ENCODE measurements around the gene HMGA1. TPM values are rescaled to one million over a fixed set of nuclear protein-coding genes. Genes with fewer than 3 reads are reported as not detected.

Gene HMGA1
- total RNA-seq, 1 donor from 2014 or later, result 520 TPM

GRCh38 chr6:34288581-34288980 lies 51.9 kb downstream of the HMGA1 start:
- Mint-ChIP-seq H3K9me3 (no peaks in the 10 kb centered on the region), H3K36me3 (ENCODE audit: low read depth) (peaks cover 38% of the 10 kb centered on the region), H3K27ac (peak overlapping the region; percentile 62), H3K4me1 (peaks cover 21% of the 10 kb centered on the region), H3K4me3 (peak overlapping the region; percentile 44), H3K27me3 (no peaks in the 10 kb centered on the region)
- peak; percentile 73 for DNase-seq
- intact Hi-C loops (cut with micrococcal nuclease), result no loop called here

GRCh38 chr6:34289137-34289536 lies 52.5 kb downstream of the HMGA1 start:
- Mint-ChIP-seq H3K36me3 (ENCODE audit: low read depth) (peaks cover 38% of the 10 kb centered on the region), H3K27ac (peak overlapping the region; percentile 62), H3K4me3 (no peak overlapping the region), H3K4me1 (peaks cover 21% of the 10 kb centered on the region), H3K27me3 (no peaks in the 10 kb centered on the region), H3K9me3 (no peaks in the 10 kb centered on the region)
- intact Hi-C loops (cut with micrococcal nuclease), result no loop called here
- no peak for DNase-seq

DNA sequence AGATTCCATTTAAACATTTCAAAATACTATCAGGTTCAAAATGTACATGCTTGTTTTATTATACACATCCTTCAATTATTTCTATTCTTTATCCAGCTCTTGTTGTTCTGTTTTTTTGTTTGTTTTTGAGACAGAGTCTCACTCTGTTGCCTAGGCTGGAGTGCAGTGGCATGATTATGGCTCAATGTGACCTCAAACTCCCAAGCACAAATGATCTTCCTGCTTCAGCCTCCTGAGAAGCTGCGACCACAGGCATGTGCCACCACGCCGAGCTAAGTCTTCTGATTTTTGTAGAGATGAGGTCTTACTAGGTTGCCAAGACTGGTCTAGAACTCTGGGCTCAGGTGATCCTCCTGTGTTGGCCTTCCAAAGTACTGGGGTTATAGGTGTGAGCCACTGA lies 56.3 kb downstream of the HMGA1 start:
- intact Hi-C loops (cut with micrococcal nuclease), result no loop called here
- DNase-seq, result no peak
- Mint-ChIP-seq H3K27ac (no peak overlapping the region), H3K4me3 (no peak overlapping the region), H3K36me3 (ENCODE audit: low read depth) (peaks cover 23% of the 10 kb centered on the region), H3K9me3 (no peaks in the 10 kb centered on the region), H3K4me1 (peaks cover 24% of the 10 kb centered on the region), H3K27me3 (no peaks in the 10 kb centered on the region)

DNA sequence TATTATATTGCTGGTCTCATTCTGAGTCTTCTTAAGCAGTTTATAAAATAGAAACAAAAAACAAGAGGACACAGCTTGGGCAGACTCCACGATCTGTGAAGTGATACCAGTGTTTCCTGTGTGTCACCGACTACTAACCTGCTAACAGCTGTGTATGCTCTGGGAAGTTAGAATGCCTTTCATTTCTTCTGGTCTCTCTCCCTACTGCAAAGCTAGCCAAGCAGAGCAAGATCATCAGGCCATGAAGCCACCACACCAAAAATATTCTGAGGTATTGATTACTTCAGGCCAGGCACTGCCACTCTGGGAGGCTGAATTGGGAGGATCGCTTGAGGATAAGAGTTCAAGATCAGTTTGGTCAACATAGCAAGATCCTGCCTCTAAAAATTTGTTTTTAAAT lies 59.0 kb downstream of the HMGA1 start:
- peak overlapping the region; percentile 60 for H3K27ac Mint-ChIP-seq
- peaks cover 17% of the 10 kb centered on the region for H3K36me3 Mint-ChIP-seq (ENCODE audit: low read depth)
- no peaks in the 10 kb centered on the region for H3K9me3 Mint-ChIP-seq
- no peak overlapping the region for H3K4me3 Mint-ChIP-seq
- H3K4me1 Mint-ChIP-seq, result peaks cover 13% of the 10 kb centered on the region
- no peaks in the 10 kb centered on the region for H3K27me3 Mint-ChIP-seq
- intact Hi-C loops (cut with micrococcal nuclease), result no loop called here
- DNase-seq, result peak; percentile 70

Other genes with a start within 250 kb of the HMGA1 start
- not detected in 2 replicates for gene GRM4, start 90.8 kb upstream of the HMGA1 start, total RNA-seq
- 12.6 and 13.5 TPM in 2 replicates for gene SMIM29, start 12.1 kb downstream of the HMGA1 start, total RNA-seq
- gene NUDT3, start 155.8 kb downstream of the HMGA1 start, total RNA-seq, result 21.2 and 21.8 TPM in 2 replicates
- 1,681 and 1,689 TPM in 2 replicates for gene RPS10, start 189.2 kb downstream of the HMGA1 start, total RNA-seq
- not detected in 2 replicates for gene PACSIN1, start 229.2 kb downstream of the HMGA1 start, total RNA-seq

Measured in activated CD4-positive, alpha-beta T cell treated with anti-CD3 and anti-CD28 coated beads, Interleukin-2, amount 10 ng/mL, durations not matched to agents 24 days and 14 days (primary cell).